Astrocyte (in vitro differentiated cells and primary cell): ENCODE data around the gene IRF9. TPM values are rescaled to one million over a fixed set of nuclear protein-coding genes. Genes with fewer than 3 reads are reported as not detected.

Experiments used
- DNase-seq: peaks from one replicate; pipeline ENCODE4 v3.0.0-alpha.2; 2010; ENCODE audit warnings: low read depth
- FAIRE-seq: peaks from 2 replicates; lab custom pipeline; 2011; peaks lifted over from hg19 to GRCh38; lab: Jason Lieb, UNC
- H2AFZ ChIP-seq: 2 replicates; pipeline ENCODE4 v1.6.0; 2012; ENCODE audit warnings: low read depth, low read length, inconsistent platforms
- H3K27ac ChIP-seq: 2 replicates; pipeline ENCODE4 v1.5.1; 2011; ENCODE audit warnings: low read depth, low read length, inconsistent platforms
- H3K27me3 ChIP-seq: 2 replicates; pipeline ENCODE4 v1.6.0; 2011; ENCODE audit warnings: low read length, inconsistent platforms; ENCODE audit not compliant: insufficient read depth
- H3K36me3 ChIP-seq: 2 replicates; pipeline ENCODE4 v1.5.1; 2011; ENCODE audit warnings: low read length, inconsistent platforms; ENCODE audit not compliant: insufficient read depth
- H3K4me1 ChIP-seq: 2 replicates; pipeline ENCODE4 v1.5.1; 2011; ENCODE audit warnings: low read length, inconsistent platforms; ENCODE audit not compliant: insufficient read depth
- H3K4me2 ChIP-seq: 2 replicates; pipeline ENCODE4 v1.6.0; 2012; ENCODE audit warnings: low read length, inconsistent platforms
- H3K4me3 ChIP-seq: 2 replicates; pipeline ENCODE4 v1.5.1; 2011; ENCODE audit warnings: low read depth, mild to moderate bottlenecking, low read length, inconsistent platforms; ENCODE audit not compliant: insufficient read depth
- H3K79me2 ChIP-seq: 2 replicates; pipeline ENCODE4 v1.6.0; 2012; ENCODE audit warnings: mild to moderate bottlenecking, low read length, inconsistent platforms; ENCODE audit not compliant: insufficient read depth
- H3K9ac ChIP-seq: 2 replicates; pipeline ENCODE4 v1.6.0; 2012; ENCODE audit warnings: mild to moderate bottlenecking, low read length, inconsistent platforms
- H3K9me3 ChIP-seq: 2 replicates; pipeline ENCODE4 v1.5.1; 2012; ENCODE audit warnings: low read depth, mild to moderate bottlenecking, low read length, inconsistent platforms; ENCODE audit not compliant: insufficient read depth
- H4K20me1 ChIP-seq: 2 replicates; pipeline ENCODE4 v1.6.0; 2012; ENCODE audit warnings: low read length, inconsistent platforms; ENCODE audit not compliant: insufficient read depth
- H3K27ac Mint-ChIP-seq: one replicate; pipeline ENCODE4 v1.8.0; 2021; ENCODE audit warnings: mild to moderate bottlenecking, mixed read lengths; ENCODE audit not compliant: unreplicated experiment
- H3K27me3 Mint-ChIP-seq: one replicate; pipeline ENCODE4 v1.8.0; 2021; ENCODE audit warnings: low read depth, mixed read lengths; ENCODE audit not compliant: unreplicated experiment
- H3K36me3 Mint-ChIP-seq: one replicate; pipeline ENCODE4 v1.8.0; 2021; ENCODE audit warnings: low read depth, mixed read lengths; ENCODE audit not compliant: unreplicated experiment
- H3K4me1 Mint-ChIP-seq: one replicate; pipeline ENCODE4 v1.8.0; 2021; ENCODE audit warnings: low read depth, mixed read lengths; ENCODE audit not compliant: unreplicated experiment
- H3K4me3 Mint-ChIP-seq: one replicate; pipeline ENCODE4 v1.8.0; 2021; ENCODE audit warnings: mild to moderate bottlenecking, moderate library complexity, mixed read lengths; ENCODE audit not compliant: unreplicated experiment
- H3K9me3 Mint-ChIP-seq: one replicate; pipeline ENCODE4 v1.8.0; 2021; ENCODE audit warnings: mild to moderate bottlenecking, mixed read lengths; ENCODE audit not compliant: unreplicated experiment
- CTCF ChIP-seq: IDR thresholded peaks from 2 replicates; pipeline ENCODE4 v1.5.1; 2011; ENCODE audit warnings: low read depth, mild to moderate bottlenecking, inconsistent platforms, low read length, moderate library complexity; ENCODE audit not compliant: insufficient read depth
- EZH2 ChIP-seq: IDR thresholded peaks from 2 replicates; pipeline ENCODE4 v1.6.1; 2012; ENCODE audit warnings: mild to moderate bottlenecking, low read length, inconsistent platforms; ENCODE audit not compliant: insufficient read depth
- total RNA-seq: library from RNA; stranded (reverse); gene quantifications from 2 replicates; pipeline ENCODE4 v1.2.1, GENCODE V29; 2021

Gene IRF9
- total RNA-seq, 1 donor from 2014 or later = 76.0 TPM

- Mint-ChIP-seq H3K9me3 (no peaks in the 10 kb centered on the region), H3K4me1 (peaks cover 12% of the 10 kb centered on the region), H3K36me3 (peaks cover 6% of the 10 kb centered on the region), H3K27ac (no peak overlapping the region), H3K27me3 (no peaks in the 10 kb centered on the region), H3K4me3 (no peak overlapping the region)
- FAIRE-seq = no peak
- no peaks in the 10 kb centered on the region for H3K27me3 ChIP-seq
- no peaks in the 10 kb centered on the region for H3K9me3 ChIP-seq
- peaks cover 16% of the 10 kb centered on the region for H3K4me1 ChIP-seq
- H2AFZ ChIP-seq = no peak overlapping the region
- H4K20me1 ChIP-seq = peaks cover 36% of the 10 kb centered on the region
- no peak for DNase-seq
- no peak overlapping the region for H3K4me3 ChIP-seq
- peaks cover 44% of the 10 kb centered on the region for H3K79me2 ChIP-seq
- no peak overlapping the region for H3K9ac ChIP-seq
- H3K36me3 ChIP-seq = peaks cover 33% of the 10 kb centered on the region
- TF ChIP-seq CTCF (no peak), EZH2 (no peak)
- no peak overlapping the region for H3K27ac ChIP-seq
- no peak overlapping the region for H3K4me2 ChIP-seq
Measured at GRCh38 chr14:24150061-24150460, 11.0 kb upstream of the IRF9 start.

- Mint-ChIP-seq H3K36me3 (peaks cover 6% of the 10 kb centered on the region), H3K4me3 (peak overlapping the region; percentile 60), H3K27me3 (no peaks in the 10 kb centered on the region)
Measured at GRCh38 chr14:24150567-24150966, 10.5 kb upstream of the IRF9 start.

More at GRCh38 chr14:24150567-24150966, 10.5 kb upstream of the IRF9 start:
- Histone ChIP-seq H2AFZ (no peak overlapping the region), H3K4me3 (no peak overlapping the region), H3K27me3 (no peaks in the 10 kb centered on the region), H3K4me2 (no peak overlapping the region), H3K9me3 (no peaks in the 10 kb centered on the region), H3K27ac (no peak overlapping the region), H3K4me1 (peaks cover 13% of the 10 kb centered on the region), H4K20me1 (peaks cover 36% of the 10 kb centered on the region), H3K79me2 (peaks cover 39% of the 10 kb centered on the region), H3K36me3 (peaks cover 38% of the 10 kb centered on the region), H3K9ac (no peak overlapping the region)
- FAIRE-seq (no peak), DNase-seq (no peak)
- TF ChIP-seq CTCF = no peak
- Mint-ChIP-seq H3K27ac (no peak overlapping the region), H3K9me3 (no peaks in the 10 kb centered on the region), H3K4me1 (peaks cover 7% of the 10 kb centered on the region)
